ENCODE results near the gene SPIRE1.
"Not testable (repeated sequence)": the region's sequence is repeated elsewhere in the genome, so short reads cannot be mapped to it uniquely, and the experiment has no call there.

SPIRE1 gene

DNA sequence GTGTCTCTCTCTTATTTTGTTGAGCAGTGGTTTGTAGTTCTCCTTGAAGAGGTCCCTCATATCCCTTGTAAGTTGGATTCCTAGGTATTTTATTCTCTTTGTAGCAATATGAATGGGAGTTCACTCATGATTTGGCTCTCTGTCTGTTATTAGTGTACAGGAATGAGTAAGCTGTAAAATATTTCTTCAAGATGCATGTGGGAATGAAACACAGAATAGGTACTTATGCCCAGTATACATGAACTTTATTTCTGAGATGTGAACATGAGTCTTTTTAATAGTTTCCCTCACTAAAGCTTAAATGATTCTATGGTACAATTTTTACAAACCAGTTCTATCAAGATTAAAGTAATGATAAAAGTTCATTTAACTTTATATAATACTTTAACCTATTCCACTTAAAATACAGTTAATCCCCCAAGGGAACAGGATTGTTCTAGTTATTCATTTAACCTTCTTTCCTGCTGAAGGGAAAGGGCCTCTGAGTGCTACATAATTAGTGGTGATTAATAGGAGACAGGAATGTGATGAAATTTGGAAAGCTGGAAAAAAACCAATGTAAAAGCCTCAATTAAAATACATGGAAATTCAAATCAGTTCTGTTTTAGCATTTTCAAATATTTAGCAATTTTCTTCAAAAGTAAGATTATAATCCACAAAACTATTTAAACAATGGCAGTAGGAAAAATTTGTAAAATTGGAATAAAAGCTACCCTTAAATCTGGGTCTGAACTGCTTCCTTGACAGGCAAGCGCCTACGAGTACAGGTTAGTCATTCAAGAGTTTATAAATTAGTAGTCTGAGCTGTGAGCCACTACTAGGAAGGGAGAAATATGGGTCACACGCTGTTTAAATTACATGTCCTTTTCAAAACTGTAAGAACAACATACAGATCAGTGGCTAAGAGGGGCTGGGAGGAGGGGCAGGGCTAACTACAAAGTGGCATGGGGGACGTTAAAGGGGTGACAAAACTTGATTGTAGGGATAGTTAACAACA lies 28.9 kb downstream of the SPIRE1 start:
- H3K27ac ChIP-seq (ENCODE audit: low read length, poor library complexity, severe bottlenecking): peak overlapping the region; percentile 88
- H2BK120ac ChIP-seq (ENCODE audit: low read depth, low read length): no peak overlapping the region
- H2AK5ac ChIP-seq (ENCODE audit: low read length, severe bottlenecking): no peak overlapping the region
- H3K27me3 ChIP-seq (ENCODE audit: control insufficient read depth in 1 of 2, insufficient read depth in 1 of 2, low read length in 2 of 2): no peaks in the 10 kb centered on the region
- no peak overlapping the region for H3K4ac ChIP-seq (ENCODE audit: low read depth in 1 of 2, low read length in 2 of 2)
- H3K18ac ChIP-seq (ENCODE audit: low read depth in 1 of 2, low read length in 2 of 2): no peak overlapping the region
- H3K9ac ChIP-seq (ENCODE audit: low read length): peak overlapping the region; percentile 39
- no peak overlapping the region for H2BK5ac ChIP-seq (ENCODE audit: low read depth, low read length, poor library complexity, severe bottlenecking)
- 0% methylated on average over 2 of the region's 4 CpGs for WGBS
- peaks cover 3 to 6% of the 10 kb centered on the region in 2 experiments for H3K36me3 ChIP-seq (ENCODE audit: control insufficient read depth in 1 of 2, insufficient read depth in 2 of 2, low read depth in 1 of 2, low read length in 2 of 2)
- peak overlapping the region; percentile 41 for H3K4me2 ChIP-seq (ENCODE audit: low read length, poor library complexity, severe bottlenecking)
- no peak overlapping the region for H2BK15ac ChIP-seq (ENCODE audit: low read depth, poor library complexity, severe bottlenecking)
- H2BK12ac ChIP-seq (ENCODE audit: low read length in 2 of 2): no peak overlapping the region
- H3K4me3 ChIP-seq (ENCODE audit: insufficient read depth in 1 of 2, low read depth in 1 of 2, low read length in 2 of 2): no peak overlapping the region
- peaks cover 2% of the 10 kb centered on the region for H3K4me1 ChIP-seq (ENCODE audit: control insufficient read depth, insufficient read depth, low read depth, low read length)
- H3K9me3 ChIP-seq (ENCODE audit: control insufficient read depth, low read length): no peaks in the 10 kb centered on the region
- no peak overlapping the region for H4K8ac ChIP-seq (ENCODE audit: low read length)
- no peak overlapping the region for H3K23ac ChIP-seq (ENCODE audit: low read length in 2 of 2)
- no peak overlapping the region for H3K14ac ChIP-seq (ENCODE audit: low read length in 2 of 2)
- no peak overlapping the region for H4K91ac ChIP-seq (ENCODE audit: low read length)
- H2AFZ ChIP-seq (ENCODE audit: low read depth, low read length): no peak overlapping the region
- peak; percentile 80 for DNase-seq
- H3K79me1 ChIP-seq (replicated peaks; ENCODE audit: low read length, poor library complexity, severe bottlenecking): peaks cover 8% of the 10 kb centered on the region

DNA sequence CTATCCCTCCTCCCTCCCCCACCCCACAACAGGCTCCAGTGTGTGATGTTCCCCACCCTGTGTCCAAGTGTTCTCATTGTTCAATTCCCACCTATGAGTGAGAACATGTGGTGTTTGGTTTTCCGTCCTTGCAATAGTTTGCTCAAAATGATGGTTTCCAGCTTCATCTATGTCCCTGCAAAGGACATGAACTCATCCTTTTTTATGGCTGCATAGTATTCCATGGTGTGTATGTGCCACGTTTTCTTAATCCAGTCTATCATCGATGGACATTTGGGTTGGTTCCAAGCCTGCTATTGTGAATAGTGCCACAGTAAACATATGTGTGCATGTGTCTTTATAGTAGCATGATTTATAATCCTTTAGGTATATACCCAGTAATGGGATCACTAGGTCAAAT lies 30.7 kb downstream of the SPIRE1 start:
- not testable (repeated sequence) for H3K9me3 ChIP-seq (ENCODE audit: control insufficient read depth, low read length); H2BK12ac ChIP-seq (ENCODE audit: low read length in 2 of 2); H3K4me1 ChIP-seq (ENCODE audit: control insufficient read depth, insufficient read depth, low read depth, low read length); H3K18ac ChIP-seq (ENCODE audit: low read depth in 1 of 2, low read length in 2 of 2); H3K79me1 ChIP-seq (replicated peaks; ENCODE audit: low read length, poor library complexity, severe bottlenecking); H3K4me2 ChIP-seq (ENCODE audit: low read length, poor library complexity, severe bottlenecking); H3K27ac ChIP-seq (ENCODE audit: low read length, poor library complexity, severe bottlenecking); H3K9ac ChIP-seq (ENCODE audit: low read length); H4K8ac ChIP-seq (ENCODE audit: low read length); H3K36me3 ChIP-seq (ENCODE audit: control insufficient read depth in 1 of 2, insufficient read depth in 2 of 2, low read depth in 1 of 2, low read length in 2 of 2); H2BK15ac ChIP-seq (ENCODE audit: low read depth, poor library complexity, severe bottlenecking); H2AFZ ChIP-seq (ENCODE audit: low read depth, low read length); DNase-seq; H3K4me3 ChIP-seq (ENCODE audit: insufficient read depth in 1 of 2, low read depth in 1 of 2, low read length in 2 of 2); H3K14ac ChIP-seq (ENCODE audit: low read length in 2 of 2); H2AK5ac ChIP-seq (ENCODE audit: low read length, severe bottlenecking); H2BK120ac ChIP-seq (ENCODE audit: low read depth, low read length); H2BK5ac ChIP-seq (ENCODE audit: low read depth, low read length, poor library complexity, severe bottlenecking); H3K4ac ChIP-seq (ENCODE audit: low read depth in 1 of 2, low read length in 2 of 2); H4K91ac ChIP-seq (ENCODE audit: low read length); H3K23ac ChIP-seq (ENCODE audit: low read length in 2 of 2); H3K27me3 ChIP-seq (ENCODE audit: control insufficient read depth in 1 of 2, insufficient read depth in 1 of 2, low read length in 2 of 2)
- 94% methylated on average over 2 of the region's 3 CpGs for WGBS

DNA sequence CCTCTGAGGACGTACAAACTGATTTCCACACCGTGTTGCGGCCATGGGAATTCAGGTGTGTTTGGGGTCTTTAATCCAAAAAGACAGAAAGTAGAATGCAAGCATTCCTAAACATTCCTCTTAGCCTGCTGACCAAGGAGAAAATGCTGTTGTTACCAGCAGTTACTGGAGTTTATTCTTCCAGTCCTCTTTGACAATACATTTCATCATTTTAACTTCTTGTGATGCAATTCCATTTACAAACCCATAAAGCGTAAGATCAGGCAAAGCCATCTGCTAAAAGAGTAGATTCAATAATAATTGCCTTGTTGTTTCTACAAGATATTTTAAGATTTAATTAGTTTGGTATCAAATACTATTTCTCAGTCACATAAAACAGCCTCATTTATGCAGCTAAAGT lies 32.7 kb downstream of the SPIRE1 start:
- no peak overlapping the region for H4K8ac ChIP-seq (ENCODE audit: low read length)
- H3K27ac ChIP-seq (ENCODE audit: low read length, poor library complexity, severe bottlenecking): no peak overlapping the region
- H3K27me3 ChIP-seq (ENCODE audit: control insufficient read depth in 1 of 2, insufficient read depth in 1 of 2, low read length in 2 of 2): no peaks in the 10 kb centered on the region
- no peaks in the 10 kb centered on the region for H3K4me1 ChIP-seq (ENCODE audit: control insufficient read depth, insufficient read depth, low read depth, low read length)
- H3K4me2 ChIP-seq (ENCODE audit: low read length, poor library complexity, severe bottlenecking): no peak overlapping the region
- no peak overlapping the region for H3K14ac ChIP-seq (ENCODE audit: low read length in 2 of 2)
- H2BK120ac ChIP-seq (ENCODE audit: low read depth, low read length): no peak overlapping the region
- H2BK5ac ChIP-seq (ENCODE audit: low read depth, low read length, poor library complexity, severe bottlenecking): no peak overlapping the region
- H4K91ac ChIP-seq (ENCODE audit: low read length): no peak overlapping the region
- DNase-seq: peak; percentile 43
- no peak overlapping the region for H2BK15ac ChIP-seq (ENCODE audit: low read depth, poor library complexity, severe bottlenecking)
- H3K4me3 ChIP-seq (ENCODE audit: insufficient read depth in 1 of 2, low read depth in 1 of 2, low read length in 2 of 2): no peak overlapping the region
- WGBS: 97% methylated on average over 3 of the region's 4 CpGs
- peaks cover 5% of the 10 kb centered on the region for H3K79me1 ChIP-seq (replicated peaks; ENCODE audit: low read length, poor library complexity, severe bottlenecking)
- no peak overlapping the region for H3K4ac ChIP-seq (ENCODE audit: low read depth in 1 of 2, low read length in 2 of 2)
- no peak overlapping the region for H3K23ac ChIP-seq (ENCODE audit: low read length in 2 of 2)
- no peak overlapping the region for H2BK12ac ChIP-seq (ENCODE audit: low read length in 2 of 2)
- no peak overlapping the region for H2AFZ ChIP-seq (ENCODE audit: low read depth, low read length)
- H2AK5ac ChIP-seq (ENCODE audit: low read length, severe bottlenecking): no peak overlapping the region
- no peaks in the 10 kb centered on the region for H3K9me3 ChIP-seq (ENCODE audit: control insufficient read depth, low read length)
- no peaks in the 10 kb centered on the region for H3K36me3 ChIP-seq (ENCODE audit: control insufficient read depth in 1 of 2, insufficient read depth in 2 of 2, low read depth in 1 of 2, low read length in 2 of 2)
- no peak overlapping the region for H3K18ac ChIP-seq (ENCODE audit: low read depth in 1 of 2, low read length in 2 of 2)
- H3K9ac ChIP-seq (ENCODE audit: low read length): no peak overlapping the region

DNA sequence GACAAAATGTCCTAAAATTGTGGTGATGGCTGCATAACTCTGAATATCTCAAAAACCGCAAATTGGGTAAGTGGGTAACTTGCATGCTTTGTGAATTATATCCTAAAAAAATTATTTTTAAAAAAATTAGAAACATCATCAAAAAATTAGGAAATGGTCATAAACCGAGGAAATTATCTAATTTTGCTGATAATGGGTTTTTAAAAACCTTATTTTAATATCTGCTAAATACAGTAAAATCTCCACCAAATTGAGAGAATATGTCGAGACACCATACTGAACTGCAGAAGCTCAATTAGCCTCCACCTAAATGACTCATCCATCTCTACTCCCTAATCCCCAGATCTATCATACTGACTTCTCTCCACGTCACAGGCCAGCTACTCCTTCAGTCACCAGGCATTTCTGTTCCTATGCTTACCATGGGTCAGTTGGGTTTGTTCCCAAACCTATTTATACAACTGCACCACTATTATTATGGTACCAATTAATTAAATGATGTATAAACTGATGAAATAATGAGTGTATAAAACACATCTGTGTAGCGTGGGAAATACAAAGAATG lies 36.1 kb downstream of the SPIRE1 start:
- no peak overlapping the region for H2BK15ac ChIP-seq (ENCODE audit: low read depth, poor library complexity, severe bottlenecking)

More for the DNA sequence above, 36.1 kb downstream of the SPIRE1 start:
- Histone ChIP-seq H4K91ac (ENCODE audit: low read length) (no peak overlapping the region), H3K4me3 (ENCODE audit: insufficient read depth in 1 of 2, low read depth in 1 of 2, low read length in 2 of 2) (no peak overlapping the region), H3K9ac (ENCODE audit: low read length) (no peak overlapping the region), H3K27me3 (ENCODE audit: control insufficient read depth in 1 of 2, insufficient read depth in 1 of 2, low read length in 2 of 2) (no peaks in the 10 kb centered on the region), H2AFZ (ENCODE audit: low read depth, low read length) (no peak overlapping the region), H2BK5ac (ENCODE audit: low read depth, low read length, poor library complexity, severe bottlenecking) (no peak overlapping the region), H3K14ac (ENCODE audit: low read length in 2 of 2) (no peak overlapping the region), H3K4me2 (ENCODE audit: low read length, poor library complexity, severe bottlenecking) (no peak overlapping the region), H3K79me1 (replicated peaks; ENCODE audit: low read length, poor library complexity, severe bottlenecking) (peaks cover 6% of the 10 kb centered on the region), H3K27ac (ENCODE audit: low read length, poor library complexity, severe bottlenecking) (no peak overlapping the region), H3K9me3 (ENCODE audit: control insufficient read depth, low read length) (no peaks in the 10 kb centered on the region), H3K4me1 (ENCODE audit: control insufficient read depth, insufficient read depth, low read depth, low read length) (no peaks in the 10 kb centered on the region), H4K8ac (ENCODE audit: low read length) (no peak overlapping the region), H2AK5ac (ENCODE audit: low read length, severe bottlenecking) (no peak overlapping the region), H3K18ac (ENCODE audit: low read depth in 1 of 2, low read length in 2 of 2) (no peak overlapping the region), H3K4ac (ENCODE audit: low read depth in 1 of 2, low read length in 2 of 2) (no peak overlapping the region), H2BK120ac (ENCODE audit: low read depth, low read length) (no peak overlapping the region), H3K36me3 (ENCODE audit: control insufficient read depth in 1 of 2, insufficient read depth in 2 of 2, low read depth in 1 of 2, low read length in 2 of 2) (no peaks in the 10 kb centered on the region), H2BK12ac (ENCODE audit: low read length in 2 of 2) (no peak overlapping the region), H3K23ac (ENCODE audit: low read length in 2 of 2) (no peak overlapping the region)
- 34% methylated on average over 2 of the region's 5 CpGs for WGBS
- DNase-seq: peak; percentile 79
